Nephron progenitor cell (in vitro differentiated cells): ENCODE measurements around the gene HYAL3.
"Not testable (repeated sequence)": the region's sequence is repeated elsewhere in the genome, so short reads cannot be mapped to it uniquely, and the experiment has no call there.

ENCODE experiments used
- DNase-seq: peaks from one replicate; pipeline ENCODE4 v3.0.0; 2021
- H3K27ac Mint-ChIP-seq: 2 replicates; pipeline ENCODE4 v1.8.0; 2021; ENCODE audit warnings: mild to moderate bottlenecking, moderate library complexity, mixed read lengths
- H3K27me3 Mint-ChIP-seq: 2 replicates; pipeline ENCODE4 v1.8.0; 2021; ENCODE audit warnings: mild to moderate bottlenecking, low read depth, mixed read lengths; ENCODE audit not compliant: poor library complexity
- H3K36me3 Mint-ChIP-seq: 2 replicates; pipeline ENCODE4 v1.8.0; 2021; ENCODE audit warnings: low read depth, mixed read lengths
- H3K4me1 Mint-ChIP-seq: 2 replicates; pipeline ENCODE4 v1.8.0; 2021; ENCODE audit warnings: mixed read lengths
- H3K4me3 Mint-ChIP-seq: 2 replicates; pipeline ENCODE4 v1.8.0; 2021; ENCODE audit warnings: mild to moderate bottlenecking, moderate library complexity, mixed read lengths
- H3K9me3 Mint-ChIP-seq: 2 replicates; pipeline ENCODE4 v1.8.0; 2021; ENCODE audit warnings: mild to moderate bottlenecking, moderate library complexity, mixed read lengths
- CTCF ChIP-seq: fragments of 200-600 bp; sonication (generic); IDR thresholded peaks from 2 replicates; pipeline ENCODE4 v1.5.0; 2021; ENCODE audit warnings: antibody characterized with exemption

The HYAL3 gene

DNA sequence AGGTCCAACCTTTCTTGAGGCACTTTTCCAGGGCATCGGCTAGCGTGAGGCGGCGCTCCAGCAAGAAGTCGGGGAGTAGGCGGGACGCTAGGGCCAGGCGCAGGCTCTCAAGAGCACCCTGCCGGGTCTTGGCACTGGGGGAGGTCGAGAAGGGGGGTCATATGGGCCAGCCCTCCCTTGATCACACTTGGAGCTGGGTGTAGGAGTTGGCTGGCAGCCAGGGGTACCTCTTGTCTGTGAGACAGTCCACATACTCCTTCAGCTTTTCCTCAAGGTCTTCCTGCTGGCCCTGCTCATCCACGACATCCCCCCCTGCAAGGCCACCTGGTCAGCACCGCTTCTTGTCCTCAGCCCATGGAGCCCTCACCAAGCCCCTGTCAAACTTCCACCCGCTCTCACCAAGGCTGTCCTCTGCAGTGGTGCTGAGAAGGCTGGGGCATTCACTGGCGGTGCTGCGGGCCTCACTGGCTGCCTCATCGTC is 9.0 kb downstream of the HYAL3 start:
- DNase-seq = no peak
- peaks cover 16% of the 10 kb centered on the region for H3K4me1 Mint-ChIP-seq
- H3K27ac Mint-ChIP-seq = no peak overlapping the region
- H3K36me3 Mint-ChIP-seq = peaks cover 16% of the 10 kb centered on the region
- H3K4me3 Mint-ChIP-seq = peak overlapping the region; percentile 61
- TF ChIP-seq CTCF = no peak
- H3K27me3 Mint-ChIP-seq = no peaks in the 10 kb centered on the region
- no peaks in the 10 kb centered on the region for H3K9me3 Mint-ChIP-seq

DNA sequence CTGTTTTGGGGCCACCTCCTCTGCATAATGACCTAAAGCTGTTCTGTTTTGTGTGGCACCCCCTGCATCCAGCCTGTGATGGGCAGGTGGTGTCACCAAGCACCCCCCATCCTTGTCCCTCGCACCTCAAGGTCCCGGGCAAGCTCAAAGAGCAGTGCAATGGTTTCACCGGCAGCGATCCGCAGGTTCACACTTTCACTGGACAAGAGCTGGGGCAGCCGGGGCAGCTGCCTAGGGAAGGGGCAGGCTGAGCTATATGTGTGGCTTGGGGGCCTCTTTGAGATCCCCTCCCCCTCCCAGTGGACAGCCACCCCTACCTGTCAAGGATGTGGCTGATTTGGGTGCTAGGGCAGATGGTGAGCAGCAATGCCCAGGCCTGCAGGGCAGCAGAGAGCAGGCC is 10.1 kb downstream of the HYAL3 start:
- Mint-ChIP-seq H3K36me3 (peaks cover 16% of the 10 kb centered on the region), H3K4me3 (no peak overlapping the region), H3K4me1 (peaks cover 16% of the 10 kb centered on the region), H3K27ac (no peak overlapping the region), H3K27me3 (peaks cover 2% of the 10 kb centered on the region), H3K9me3 (no peaks in the 10 kb centered on the region)
- DNase-seq = no peak
- TF ChIP-seq CTCF = no peak

DNA sequence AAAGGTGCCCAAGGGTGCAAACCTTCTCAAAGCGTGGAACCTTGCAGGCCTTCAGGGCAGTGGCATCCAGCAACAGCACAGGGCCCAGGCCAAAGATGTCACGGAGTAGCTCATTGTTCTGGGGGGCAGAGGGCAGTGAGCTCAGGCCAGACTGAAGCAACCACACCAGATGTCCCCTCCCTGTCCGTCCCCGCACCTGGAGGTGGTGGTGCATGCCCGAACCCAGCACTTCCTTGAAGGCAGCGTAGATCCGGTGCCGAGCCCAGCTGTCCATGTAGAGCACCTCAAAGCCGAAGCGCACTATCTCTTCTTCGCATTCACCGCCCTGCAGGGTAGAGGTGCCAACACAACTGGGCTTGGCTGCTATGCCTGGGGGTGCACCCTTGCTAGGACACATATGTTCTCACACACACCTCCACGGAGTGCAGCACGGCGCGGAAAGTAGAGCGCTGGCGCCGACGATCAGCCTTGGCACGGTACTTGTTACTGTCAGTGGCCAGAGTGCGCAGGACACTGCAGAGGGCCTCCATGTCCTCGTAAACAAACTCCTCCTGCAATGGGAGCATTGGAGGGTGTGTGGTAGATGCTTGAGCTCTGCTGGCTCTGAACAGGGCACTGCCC is 10.7 kb downstream of the HYAL3 start:
- H3K27ac Mint-ChIP-seq = peak overlapping the region; percentile 75
- peaks cover 16% of the 10 kb centered on the region for H3K4me1 Mint-ChIP-seq
- H3K36me3 Mint-ChIP-seq = peaks cover 16% of the 10 kb centered on the region
- DNase-seq = no peak
- H3K27me3 Mint-ChIP-seq = peaks cover 2% of the 10 kb centered on the region
- H3K9me3 Mint-ChIP-seq = no peaks in the 10 kb centered on the region
- TF ChIP-seq CTCF = no peak
- no peak overlapping the region for H3K4me3 Mint-ChIP-seq

GRCh38 chr3:50287262-50287661 is 11.9 kb downstream of the HYAL3 start:
- peaks cover 8% of the 10 kb centered on the region for H3K4me1 Mint-ChIP-seq
- no peaks in the 10 kb centered on the region for H3K9me3 Mint-ChIP-seq
- no peak overlapping the region for H3K27ac Mint-ChIP-seq
- H3K4me3 Mint-ChIP-seq = no peak overlapping the region
- peaks cover 2% of the 10 kb centered on the region for H3K27me3 Mint-ChIP-seq
- DNase-seq = no peak
- TF ChIP-seq CTCF = no peak
- H3K36me3 Mint-ChIP-seq = peaks cover 16% of the 10 kb centered on the region

- no peak overlapping the region for H3K4me3 Mint-ChIP-seq
- peaks cover 2% of the 10 kb centered on the region for H3K27me3 Mint-ChIP-seq
- peaks cover 16% of the 10 kb centered on the region for H3K36me3 Mint-ChIP-seq
- no peak for TF ChIP-seq CTCF
- H3K9me3 Mint-ChIP-seq = no peaks in the 10 kb centered on the region
- H3K4me1 Mint-ChIP-seq = peaks cover 6% of the 10 kb centered on the region
- H3K27ac Mint-ChIP-seq = no peak overlapping the region
- no peak for DNase-seq
Measured at GRCh38 chr3:50286322-50287227, 12.6 kb downstream of the HYAL3 start.

DNA sequence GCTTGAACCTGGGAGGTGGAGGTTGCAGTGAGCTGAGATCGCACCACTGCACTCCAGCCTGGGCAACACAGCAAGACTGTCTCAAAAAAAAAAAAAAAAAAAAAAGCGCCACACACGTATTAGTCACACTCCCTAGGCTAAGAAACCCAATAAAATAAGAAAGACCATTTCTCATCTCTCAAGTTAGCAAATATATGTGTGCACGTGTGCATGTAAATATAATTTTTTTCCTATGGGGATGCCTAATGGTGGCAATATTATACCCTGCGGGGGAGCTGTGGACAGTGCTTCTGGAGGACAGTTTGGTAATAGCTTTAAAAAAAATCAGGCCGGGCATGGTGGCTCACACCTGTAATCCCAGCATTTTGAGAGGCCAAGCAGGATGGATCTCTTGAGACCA is 15.1 kb downstream of the HYAL3 start:
- not testable (repeated sequence) for H3K9me3 Mint-ChIP-seq

More for the DNA sequence above, 15.1 kb downstream of the HYAL3 start:
- peaks cover 11% of the 10 kb centered on the region for H3K36me3 Mint-ChIP-seq
- not testable (repeated sequence) for H3K4me3 Mint-ChIP-seq, H3K27ac Mint-ChIP-seq, DNase-seq, H3K27me3 Mint-ChIP-seq, H3K4me1 Mint-ChIP-seq
